Tibial artery (tissue), 4 donors: ENCODE data around the gene PALLD.

Source experiments
- DNase-seq, 2 donors: peaks; one replicate each; pipeline ENCODE4 v3.0.0-alpha.2; 2019
- H3K27ac ChIP-seq, 2 donors: fragments of 200-600 bp; sonication (generic) in 1 of 2; 1 replicate in 1 of 2; 2 replicates in 1 of 2; pipeline ENCODE4 v1.5.1; 2018 to 2019; ENCODE audit warnings: mild to moderate bottlenecking in 1 of 2
- H3K27me3 ChIP-seq, 2 donors: fragments of 200-600 bp; sonication (generic) in 1 of 2; one replicate each; pipeline versions ENCODE4 v1.5.1 to v1.6.0; 2016 to 2019
- H3K36me3 ChIP-seq, 3 donors: fragments of 200-600 bp; sonication (generic) in 2 of 3; one replicate each; pipeline ENCODE4 v1.5.1; 2016 to 2019; ENCODE audit warnings: mild to moderate bottlenecking in 2 of 3
- H3K4me1 ChIP-seq, 4 donors: fragments of 200-600 bp; sonication (generic) in 2 of 4; 1 replicate in 3 of 4; 2 replicates in 1 of 4; pipeline ENCODE4 v1.5.1; 2016 to 2019
- H3K4me3 ChIP-seq, 2 donors: fragments of 200-600 bp; sonication (generic) in 1 of 2; 1 replicate in 1 of 2; 2 replicates in 1 of 2; pipeline ENCODE4 v1.5.1; 2018 to 2019; ENCODE audit warnings: mild to moderate bottlenecking in 2 of 2
- H3K9me3 ChIP-seq, 3 donors: fragments of 200-600 bp; sonication (generic) in 1 of 3; one replicate each; pipeline ENCODE4 v1.5.1; 2016 to 2019
- intact Hi-C: fragments of 100-400 bp; cut with DNase I; formaldehyde crosslinking; loops from one replicate; pipeline ENCODE4 v1.15.0; 2023; ENCODE audit warnings: low total_unique reads
- TF ChIP-seq, protein P1 (sequence below), 2 experiments: fragments of 200-600 bp in 1 of 2; fragments of 450-650 bp in 1 of 2; IDR thresholded peaks; one replicate each; pipeline ENCODE4 v1.5.1; 2017 to 2019; ENCODE audit warnings: antibody characterized with exemption in 2 of 2, mild to moderate bottlenecking in 1 of 2, moderate library complexity in 1 of 2

Gene PALLD

DNA sequence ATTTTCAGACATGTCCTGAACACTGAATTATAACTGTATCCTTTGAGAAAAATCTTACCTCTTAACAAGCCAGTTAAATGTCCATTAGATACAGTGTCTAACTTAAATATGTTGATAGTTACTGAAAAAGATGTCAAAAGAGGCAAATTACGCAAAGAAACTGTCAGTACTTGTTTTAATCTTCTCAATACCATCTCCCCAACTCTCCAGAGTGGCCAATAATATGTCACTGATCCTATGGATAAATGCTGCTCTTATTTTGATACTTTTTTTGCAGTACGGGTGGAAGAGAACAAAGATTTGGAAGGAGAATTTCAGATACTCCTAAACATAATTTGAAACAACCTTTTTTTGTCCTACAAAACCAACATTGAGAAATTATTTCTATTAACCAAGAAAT, 320.5 kb downstream of the PALLD start:
- Histone ChIP-seq H3K27ac (peak overlapping the region; percentile 76 to 88), H3K4me3 (peak overlapping the region; percentile 30 to 35), H3K27me3 (no peaks in the 10 kb centered on the region), H3K36me3 (no peaks in the 10 kb centered on the region), H3K4me1 (peaks cover 0 to 66% (median 43%) of the 10 kb centered on the region in 4 donors), H3K9me3 (no peaks in the 10 kb centered on the region)
- intact Hi-C loops, result loop anchor here (2.0 kb wide), 1 partner anchor 15 kb away; no protein-coding TSS in a partner anchor
- TF ChIP-seq, protein P1, sequence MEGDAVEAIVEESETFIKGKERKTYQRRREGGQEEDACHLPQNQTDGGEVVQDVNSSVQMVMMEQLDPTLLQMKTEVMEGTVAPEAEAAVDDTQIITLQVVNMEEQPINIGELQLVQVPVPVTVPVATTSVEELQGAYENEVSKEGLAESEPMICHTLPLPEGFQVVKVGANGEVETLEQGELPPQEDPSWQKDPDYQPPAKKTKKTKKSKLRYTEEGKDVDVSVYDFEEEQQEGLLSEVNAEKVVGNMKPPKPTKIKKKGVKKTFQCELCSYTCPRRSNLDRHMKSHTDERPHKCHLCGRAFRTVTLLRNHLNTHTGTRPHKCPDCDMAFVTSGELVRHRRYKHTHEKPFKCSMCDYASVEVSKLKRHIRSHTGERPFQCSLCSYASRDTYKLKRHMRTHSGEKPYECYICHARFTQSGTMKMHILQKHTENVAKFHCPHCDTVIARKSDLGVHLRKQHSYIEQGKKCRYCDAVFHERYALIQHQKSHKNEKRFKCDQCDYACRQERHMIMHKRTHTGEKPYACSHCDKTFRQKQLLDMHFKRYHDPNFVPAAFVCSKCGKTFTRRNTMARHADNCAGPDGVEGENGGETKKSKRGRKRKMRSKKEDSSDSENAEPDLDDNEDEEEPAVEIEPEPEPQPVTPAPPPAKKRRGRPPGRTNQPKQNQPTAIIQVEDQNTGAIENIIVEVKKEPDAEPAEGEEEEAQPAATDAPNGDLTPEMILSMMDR (IDR thresholded peaks at IDR 0.05), result no peak
- no peak for DNase-seq

DNA sequence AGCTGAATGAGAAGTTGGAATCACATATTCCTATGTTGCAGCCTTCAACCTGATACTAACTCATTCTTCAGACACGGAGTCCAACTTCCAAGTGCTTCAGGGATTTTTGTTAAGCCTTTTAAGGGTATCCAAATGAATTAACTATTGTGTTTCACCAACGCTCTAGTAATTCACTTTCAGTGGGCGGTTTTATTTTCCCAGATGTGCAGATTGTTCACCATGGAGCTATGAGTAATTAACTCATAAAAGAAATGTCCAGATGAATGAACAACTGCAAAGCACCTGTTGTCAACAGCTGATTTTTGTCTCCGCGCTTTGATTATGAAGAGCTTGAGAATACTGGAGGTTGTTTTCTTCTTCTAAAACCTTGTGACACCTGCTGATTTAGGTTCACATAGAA, 325.6 kb downstream of the PALLD start:
- no peak for DNase-seq
- intact Hi-C loops, result no loop called here
- no peak overlapping the region for H3K4me3 ChIP-seq
- no peaks in the 10 kb centered on the region for H3K27me3 ChIP-seq
- no peak overlapping the region for H3K27ac ChIP-seq
- H3K9me3 ChIP-seq, result no peaks in the 10 kb centered on the region
- TF ChIP-seq, protein P1 (IDR thresholded peaks at IDR 0.05), result no peak
- H3K4me1 ChIP-seq, result peaks cover 0 to 19% (median 6%) of the 10 kb centered on the region in 4 donors
- no peaks in the 10 kb centered on the region for H3K36me3 ChIP-seq

DNA sequence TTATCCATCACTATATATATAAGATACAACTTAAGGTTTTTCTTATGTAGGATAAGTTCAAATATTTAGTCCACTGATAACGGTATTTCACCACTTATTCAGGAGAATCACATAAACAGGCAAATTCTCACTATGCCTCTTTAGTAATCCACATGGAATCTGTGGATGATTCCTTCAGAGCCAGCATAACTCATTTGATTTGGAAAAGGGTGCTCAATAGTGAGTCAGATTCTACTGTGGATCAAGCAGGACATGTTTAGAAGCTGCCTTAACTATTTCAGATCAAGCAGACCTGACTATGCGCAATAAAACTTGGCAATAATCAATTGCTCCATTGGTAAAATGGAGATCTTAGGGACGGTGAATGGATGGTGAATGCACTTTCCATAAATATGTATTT, 329.1 kb downstream of the PALLD start:
- TF ChIP-seq, protein P1 (IDR thresholded peaks at IDR 0.05), result no peak
- H3K27ac ChIP-seq, result no peak overlapping the region
- H3K36me3 ChIP-seq, result no peaks in the 10 kb centered on the region
- H3K4me3 ChIP-seq, result no peak overlapping the region
- H3K27me3 ChIP-seq, result no peaks in the 10 kb centered on the region
- peaks cover 0 to 2% (median 0%) of the 10 kb centered on the region in 4 donors for H3K4me1 ChIP-seq
- no peaks in the 10 kb centered on the region for H3K9me3 ChIP-seq
- intact Hi-C loops, result no loop called here
- DNase-seq, result no peak

DNA sequence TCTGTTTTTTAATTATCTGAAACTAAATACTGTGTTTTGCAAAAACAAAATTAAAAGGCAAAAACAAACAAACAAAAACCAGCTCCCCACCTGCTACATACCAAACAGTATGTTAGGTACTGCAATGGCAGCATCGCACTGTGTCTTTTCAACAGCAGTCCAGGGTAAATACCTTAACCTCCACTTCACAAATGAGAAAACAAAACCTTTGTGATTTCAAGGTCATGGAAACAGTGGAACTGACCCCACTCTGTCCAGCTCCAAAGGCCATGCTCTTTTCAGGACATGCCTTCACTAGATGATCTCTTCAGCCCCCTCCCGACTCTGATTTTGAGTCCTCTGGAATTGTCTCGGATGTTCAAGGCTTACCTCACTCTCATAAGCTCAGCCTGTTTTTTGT, 329.8 kb downstream of the PALLD start:
- DNase-seq, result no peak

DNA sequence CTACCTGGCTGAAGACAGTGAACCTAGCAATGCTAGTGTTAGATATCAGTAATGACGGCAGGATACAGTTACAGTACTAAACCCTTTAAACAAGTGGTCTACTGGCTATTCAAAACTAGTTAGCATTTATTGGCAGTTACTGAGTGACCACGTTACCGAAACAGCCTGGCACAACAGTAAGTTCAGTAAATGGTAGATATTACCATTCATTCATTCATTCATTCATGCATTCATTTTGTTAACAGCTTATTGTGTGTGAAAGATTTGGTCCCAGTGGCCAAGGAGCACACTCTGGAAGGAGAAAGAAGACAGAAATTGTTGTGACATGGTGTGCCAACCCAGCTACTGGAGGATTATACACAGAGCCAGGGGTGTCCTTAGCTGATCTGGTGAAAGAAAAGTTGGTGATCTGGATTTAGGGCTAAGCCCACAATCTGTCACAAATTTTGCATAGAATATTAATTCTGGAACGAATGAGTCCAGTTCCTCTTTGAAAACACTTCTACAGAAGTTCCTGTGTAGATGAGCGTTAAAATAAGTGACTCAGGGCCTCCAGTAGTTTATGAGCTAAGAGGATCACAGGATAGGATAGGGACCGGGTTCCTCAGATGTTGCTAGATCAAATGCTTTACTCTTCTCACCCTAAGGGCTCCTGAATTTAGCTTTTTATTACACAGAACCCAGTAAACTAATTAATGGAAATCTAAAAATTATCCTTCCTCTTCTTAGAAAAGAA, 334.1 kb downstream of the PALLD start:
- Histone ChIP-seq H3K4me1 (peaks cover 0 to 27% (median 8%) of the 10 kb centered on the region in 4 donors), H3K4me3 (peak overlapping the region; percentile 80 to 96), H3K27ac (peak overlapping the region; percentile 88 to 98), H3K9me3 (no peaks in the 10 kb centered on the region), H3K36me3 (peaks cover 0 to 4% (median 0%) of the 10 kb centered on the region in 3 donors), H3K27me3 (no peaks in the 10 kb centered on the region)
- DNase-seq, result no peak
- TF ChIP-seq, protein P1 (IDR thresholded peaks at IDR 0.05), result no peak
- intact Hi-C loops, result loop anchor here (5.0 kb wide), 1 partner anchor 114 kb away; no protein-coding TSS in a partner anchor

More for the DNA sequence above, 329.8 kb downstream of the PALLD start:
- Histone ChIP-seq H3K9me3 (no peaks in the 10 kb centered on the region), H3K36me3 (no peaks in the 10 kb centered on the region), H3K4me3 (no peak overlapping the region), H3K4me1 (peaks cover 0 to 9% (median 0%) of the 10 kb centered on the region in 4 donors), H3K27ac (no peak overlapping the region), H3K27me3 (no peaks in the 10 kb centered on the region)
- TF ChIP-seq, protein P1 (IDR thresholded peaks at IDR 0.05), result no peak
- intact Hi-C loops, result no loop called here
